GM23338 (cell line): ENCODE data around the gene NTNG1. TPM values are rescaled to one million over a fixed set of nuclear protein-coding genes. Genes with fewer than 3 reads are reported as not detected.

Experiments
- ATAC-seq: fragments of 200-7000 bp; cut with Tn5 transposase; 3 replicates; pipeline ENCODE4 v1.9.1; 2020
- DNase-seq: peaks from one replicate; pipeline ENCODE4 v3.0.0-alpha.2; 2015; ENCODE audit warnings: low spot score
- H2AFZ ChIP-seq: fragments of 200-600 bp; sonication (generic); 2 replicates; pipeline ENCODE4 v1.8.0; 2016; ENCODE audit warnings: antibody characterized with exemption, mild to moderate bottlenecking, moderate library complexity
- H3F3A ChIP-seq: fragments of 200-600 bp; sonication (generic); replicated peaks from 2 replicates; pipeline ENCODE4 v1.8.0; 2017; ENCODE audit warnings: antibody characterized with exemption, mixed run types, low read depth
- H3K27ac ChIP-seq: fragments of 200-600 bp; sonication (generic); 2 replicates; pipeline ENCODE4 v1.6.1; 2016; ENCODE audit warnings: low read depth
- H3K27me3 ChIP-seq: fragments of 200-600 bp; sonication (generic); 2 replicates; pipeline ENCODE4 v1.8.0; 2016; ENCODE audit warnings: mild to moderate bottlenecking, mixed run types, moderate library complexity; ENCODE audit not compliant: insufficient read depth
- H3K36me3 ChIP-seq: fragments of 200-600 bp; sonication (generic); 2 replicates; pipeline ENCODE4 v1.8.0; 2016; ENCODE audit warnings: mild to moderate bottlenecking; ENCODE audit not compliant: insufficient read depth
- H3K4me1 ChIP-seq: fragments of 200-600 bp; sonication (generic); 2 replicates; pipeline ENCODE4 v1.8.0; 2016; ENCODE audit warnings: mild to moderate bottlenecking, moderate library complexity; ENCODE audit not compliant: insufficient read depth
- H3K4me2 ChIP-seq: fragments of 200-600 bp; sonication (generic); 2 replicates; pipeline ENCODE4 v1.7.1; 2017; ENCODE audit warnings: mixed run types
- H3K4me3 ChIP-seq: fragments of 200-600 bp; sonication (generic); 2 replicates; pipeline ENCODE4 v1.6.1; 2016; ENCODE audit warnings: mixed run types
- H3K79me2 ChIP-seq: fragments of 200-600 bp; sonication (generic); replicated peaks from 2 replicates; pipeline ENCODE4 v1.8.0; 2017; ENCODE audit warnings: mild to moderate bottlenecking; ENCODE audit not compliant: insufficient read depth
- H3K9me2 ChIP-seq: fragments of 200-600 bp; sonication (generic); 2 replicates; pipeline ENCODE4 v1.8.0; 2017; ENCODE audit not compliant: insufficient read depth
- H4K20me1 ChIP-seq: fragments of 200-600 bp; sonication (generic); replicated peaks from 2 replicates; pipeline ENCODE4 v1.8.0; 2017; ENCODE audit warnings: mild to moderate bottlenecking; ENCODE audit not compliant: insufficient read depth
- H3K27ac Mint-ChIP-seq: 2 replicates; pipeline ENCODE4 v1.8.0; 2020; ENCODE audit warnings: inconsistent platforms, mild to moderate bottlenecking, moderate library complexity, mixed read lengths
- H3K27me3 Mint-ChIP-seq: 3 replicates; pipeline ENCODE4 v1.8.0; 2022; ENCODE audit warnings: low read depth, mild to moderate bottlenecking, moderate library complexity, mixed read lengths, inconsistent platforms; ENCODE audit not compliant: insufficient read depth, poor library complexity
- H3K36me3 Mint-ChIP-seq: 3 replicates; pipeline ENCODE4 v1.8.0; 2021; ENCODE audit warnings: low read depth, mild to moderate bottlenecking, inconsistent platforms, moderate library complexity, mixed read lengths
- H3K4me1 Mint-ChIP-seq: 3 replicates; pipeline ENCODE4 v1.8.0; 2020; ENCODE audit warnings: mild to moderate bottlenecking, inconsistent platforms, mixed read lengths
- H3K4me3 Mint-ChIP-seq: 3 replicates; pipeline ENCODE4 v1.8.0; 2021; ENCODE audit warnings: moderate library complexity, mild to moderate bottlenecking, inconsistent platforms, mixed read lengths
- H3K9me3 Mint-ChIP-seq: 3 replicates; pipeline ENCODE4 v1.8.0; 2020; ENCODE audit warnings: moderate library complexity, mild to moderate bottlenecking, inconsistent platforms, mixed read lengths
- CREB1 ChIP-seq: fragments of 250-450 bp; sonication (Bioruptor Pico); IDR thresholded peaks from 2 replicates; pipeline ENCODE4 v1.5.0; 2020; ENCODE audit warnings: low read depth, mild to moderate bottlenecking, moderate library complexity
- JUNB ChIP-seq: IDR thresholded peaks from one replicate; pipeline ENCODE4 v1.6.1; 2016; ENCODE audit warnings: antibody characterized with exemption; ENCODE audit not compliant: unreplicated experiment
- STAT1 ChIP-seq: IDR thresholded peaks from one replicate; pipeline ENCODE4 v1.6.1; 2016; ENCODE audit warnings: antibody characterized with exemption; ENCODE audit not compliant: unreplicated experiment
- ZNF114 ChIP-seq: fragments of 250-450 bp; sonication (Bioruptor Pico); IDR thresholded peaks from 2 replicates; pipeline ENCODE4 v1.5.0; 2020; ENCODE audit warnings: mild to moderate bottlenecking, moderate library complexity
- polyA plus RNA-seq: library from polyadenylated mRNA; unstranded; fragments of >200 nt; fragmentation: Nextera tagmentation; extraction: Ambion mirVana; gene quantifications from 2 replicates; pipeline ENCODE4 v1.2.1, GENCODE V29; 2016
- total RNA-seq: library from RNA; depleted of rRNA; stranded (reverse); fragments of >200 nt; shearing (Covaris generic); gene quantifications from 2 replicates; pipeline ENCODE4 v1.2.3, GENCODE V29; 2014
- TF ChIP-seq, protein P1 (sequence below): fragments of 250-450 bp; sonication (Bioruptor Pico); IDR thresholded peaks from 2 replicates; pipeline ENCODE4 v1.5.0; 2020; ENCODE audit warnings: mild to moderate bottlenecking, moderate library complexity
- TF ChIP-seq, protein P2 (sequence below): IDR thresholded peaks from 2 replicates; pipeline ENCODE4 v1.6.1; 2016; ENCODE audit warnings: antibody characterized with exemption

NTNG1 gene
- total and polyA plus RNA-seq, 2 experiments from 2014 or later = 7.2 to 10.3 TPM

DNA sequence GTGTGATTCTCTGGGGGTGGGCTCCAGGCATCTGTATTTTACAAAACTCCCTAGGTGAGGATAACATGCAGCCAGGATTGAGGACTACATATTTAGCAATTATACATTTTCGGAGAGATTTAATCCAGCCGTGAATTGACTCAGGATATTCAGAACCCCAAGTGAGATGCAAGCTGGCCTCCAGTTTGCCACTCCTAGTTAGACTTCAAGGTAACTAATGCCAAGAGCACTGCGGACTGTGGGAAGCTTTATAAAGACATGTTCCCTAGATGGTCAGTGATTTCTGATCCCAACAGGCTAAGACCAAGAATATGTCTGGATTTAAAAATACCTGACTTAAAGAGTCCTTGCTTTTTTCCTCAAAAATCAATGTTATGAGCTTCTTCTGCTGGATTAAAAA is 308.5 kb downstream of the NTNG1 start (continued):
- TF ChIP-seq, protein P1, sequence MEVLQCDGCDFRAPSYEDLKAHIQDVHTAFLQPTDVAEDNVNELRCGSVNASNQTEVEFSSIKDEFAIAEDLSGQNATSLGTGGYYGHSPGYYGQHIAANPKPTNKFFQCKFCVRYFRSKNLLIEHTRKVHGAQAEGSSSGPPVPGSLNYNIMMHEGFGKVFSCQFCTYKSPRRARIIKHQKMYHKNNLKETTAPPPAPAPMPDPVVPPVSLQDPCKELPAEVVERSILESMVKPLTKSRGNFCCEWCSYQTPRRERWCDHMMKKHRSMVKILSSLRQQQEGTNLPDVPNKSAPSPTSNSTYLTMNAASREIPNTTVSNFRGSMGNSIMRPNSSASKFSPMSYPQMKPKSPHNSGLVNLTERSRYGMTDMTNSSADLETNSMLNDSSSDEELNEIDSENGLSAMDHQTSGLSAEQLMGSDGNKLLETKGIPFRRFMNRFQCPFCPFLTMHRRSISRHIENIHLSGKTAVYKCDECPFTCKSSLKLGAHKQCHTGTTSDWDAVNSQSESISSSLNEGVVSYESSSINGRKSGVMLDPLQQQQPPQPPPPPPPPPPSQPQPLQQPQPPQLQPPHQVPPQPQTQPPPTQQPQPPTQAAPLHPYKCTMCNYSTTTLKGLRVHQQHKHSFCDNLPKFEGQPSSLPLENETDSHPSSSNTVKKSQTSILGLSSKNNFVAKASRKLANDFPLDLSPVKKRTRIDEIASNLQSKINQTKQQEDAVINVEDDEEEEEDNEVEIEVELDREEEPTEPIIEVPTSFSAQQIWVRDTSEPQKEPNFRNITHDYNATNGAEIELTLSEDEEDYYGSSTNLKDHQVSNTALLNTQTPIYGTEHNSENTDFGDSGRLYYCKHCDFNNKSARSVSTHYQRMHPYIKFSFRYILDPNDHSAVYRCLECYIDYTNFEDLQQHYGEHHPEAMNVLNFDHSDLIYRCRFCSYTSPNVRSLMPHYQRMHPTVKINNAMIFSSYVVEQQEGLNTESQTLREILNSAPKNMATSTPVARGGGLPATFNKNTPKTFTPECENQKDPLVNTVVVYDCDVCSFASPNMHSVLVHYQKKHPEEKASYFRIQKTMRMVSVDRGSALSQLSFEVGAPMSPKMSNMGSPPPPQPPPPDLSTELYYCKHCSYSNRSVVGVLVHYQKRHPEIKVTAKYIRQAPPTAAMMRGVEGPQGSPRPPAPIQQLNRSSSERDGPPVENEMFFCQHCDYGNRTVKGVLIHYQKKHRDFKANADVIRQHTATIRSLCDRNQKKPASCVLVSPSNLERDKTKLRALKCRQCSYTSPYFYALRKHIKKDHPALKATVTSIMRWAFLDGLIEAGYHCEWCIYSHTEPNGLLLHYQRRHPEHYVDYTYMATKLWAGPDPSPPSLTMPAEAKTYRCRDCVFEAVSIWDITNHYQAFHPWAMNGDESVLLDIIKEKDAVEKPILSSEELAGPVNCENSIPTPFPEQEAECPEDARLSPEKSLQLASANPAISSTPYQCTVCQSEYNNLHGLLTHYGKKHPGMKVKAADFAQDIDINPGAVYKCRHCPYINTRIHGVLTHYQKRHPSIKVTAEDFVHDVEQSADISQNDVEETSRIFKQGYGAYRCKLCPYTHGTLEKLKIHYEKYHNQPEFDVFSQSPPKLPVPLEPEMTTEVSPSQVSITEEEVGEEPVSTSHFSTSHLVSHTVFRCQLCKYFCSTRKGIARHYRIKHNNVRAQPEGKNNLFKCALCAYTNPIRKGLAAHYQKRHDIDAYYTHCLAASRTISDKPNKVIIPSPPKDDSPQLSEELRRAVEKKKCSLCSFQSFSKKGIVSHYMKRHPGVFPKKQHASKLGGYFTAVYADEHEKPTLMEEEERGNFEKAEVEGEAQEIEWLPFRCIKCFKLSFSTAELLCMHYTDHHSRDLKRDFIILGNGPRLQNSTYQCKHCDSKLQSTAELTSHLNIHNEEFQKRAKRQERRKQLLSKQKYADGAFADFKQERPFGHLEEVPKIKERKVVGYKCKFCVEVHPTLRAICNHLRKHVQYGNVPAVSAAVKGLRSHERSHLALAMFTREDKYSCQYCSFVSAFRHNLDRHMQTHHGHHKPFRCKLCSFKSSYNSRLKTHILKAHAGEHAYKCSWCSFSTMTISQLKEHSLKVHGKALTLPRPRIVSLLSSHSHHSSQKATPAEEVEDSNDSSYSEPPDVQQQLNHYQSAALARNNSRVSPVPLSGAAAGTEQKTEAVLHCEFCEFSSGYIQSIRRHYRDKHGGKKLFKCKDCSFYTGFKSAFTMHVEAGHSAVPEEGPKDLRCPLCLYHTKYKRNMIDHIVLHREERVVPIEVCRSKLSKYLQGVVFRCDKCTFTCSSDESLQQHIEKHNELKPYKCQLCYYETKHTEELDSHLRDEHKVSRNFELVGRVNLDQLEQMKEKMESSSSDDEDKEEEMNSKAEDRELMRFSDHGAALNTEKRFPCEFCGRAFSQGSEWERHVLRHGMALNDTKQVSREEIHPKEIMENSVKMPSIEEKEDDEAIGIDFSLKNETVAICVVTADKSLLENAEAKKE (CRISPR knock-in tag) = no peak
- TF ChIP-seq, protein P2, sequence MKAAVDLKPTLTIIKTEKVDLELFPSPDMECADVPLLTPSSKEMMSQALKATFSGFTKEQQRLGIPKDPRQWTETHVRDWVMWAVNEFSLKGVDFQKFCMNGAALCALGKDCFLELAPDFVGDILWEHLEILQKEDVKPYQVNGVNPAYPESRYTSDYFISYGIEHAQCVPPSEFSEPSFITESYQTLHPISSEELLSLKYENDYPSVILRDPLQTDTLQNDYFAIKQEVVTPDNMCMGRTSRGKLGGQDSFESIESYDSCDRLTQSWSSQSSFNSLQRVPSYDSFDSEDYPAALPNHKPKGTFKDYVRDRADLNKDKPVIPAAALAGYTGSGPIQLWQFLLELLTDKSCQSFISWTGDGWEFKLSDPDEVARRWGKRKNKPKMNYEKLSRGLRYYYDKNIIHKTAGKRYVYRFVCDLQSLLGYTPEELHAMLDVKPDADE = no peak
- TF ChIP-seq STAT1 (no peak), CREB1 (CRISPR knock-in tag) (no peak)

DNA sequence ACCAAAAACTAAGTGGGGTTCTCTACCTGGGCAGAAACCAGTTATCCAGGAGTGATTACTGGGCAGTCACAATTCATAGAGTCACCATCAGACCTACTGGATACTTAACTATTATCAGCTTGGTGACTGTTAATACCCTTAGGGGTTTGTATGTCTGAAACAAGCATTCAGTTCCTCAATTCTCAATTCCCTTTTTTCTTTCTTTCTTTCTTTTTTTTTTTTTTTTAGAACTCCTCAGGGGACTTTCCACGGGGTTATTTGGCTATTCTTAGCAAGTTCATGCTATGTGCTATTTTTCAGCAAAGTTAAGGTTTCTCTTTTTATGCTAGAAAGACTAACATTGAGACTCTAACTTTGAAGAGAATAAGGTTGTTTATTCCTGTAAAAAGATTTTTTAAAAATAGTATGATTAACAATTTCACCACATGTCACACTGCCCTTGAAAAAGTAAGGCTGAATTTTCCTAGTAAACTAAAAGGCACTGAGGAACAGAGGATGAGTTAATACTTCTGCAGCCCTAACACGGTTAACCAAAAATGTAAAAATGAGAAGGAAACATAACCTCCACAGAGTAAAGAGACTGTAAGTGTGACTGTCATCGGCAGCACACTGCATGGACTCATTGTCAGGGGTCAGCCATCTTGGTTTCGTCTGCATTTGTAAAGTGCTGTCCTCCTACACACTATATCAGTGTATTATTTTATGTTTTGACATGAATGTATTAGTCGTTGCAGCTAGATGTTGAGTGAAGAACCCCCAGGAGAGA is 310.2 kb downstream of the NTNG1 start:
- Mint-ChIP-seq H3K4me1 (peaks cover 13% of the 10 kb centered on the region), H3K27ac (no peak overlapping the region), H3K27me3 (peaks cover 2% of the 10 kb centered on the region), H3K9me3 (no peaks in the 10 kb centered on the region), H3K36me3 (no peaks in the 10 kb centered on the region), H3K4me3 (no peak overlapping the region)
- ATAC-seq = no peak
- H3K36me3 ChIP-seq = no peaks in the 10 kb centered on the region
- H3K27ac ChIP-seq = no peak overlapping the region
- no peak for DNase-seq
- H3F3A ChIP-seq = no peaks in the 10 kb centered on the region
- H4K20me1 ChIP-seq = no peaks in the 10 kb centered on the region
- H3K4me3 ChIP-seq = no peak overlapping the region
- peaks cover 6% of the 10 kb centered on the region; the same call in 1 of the 2 replicates for H3K4me1 ChIP-seq
- no peaks in the 10 kb centered on the region for H3K9me2 ChIP-seq
- no peaks in the 10 kb centered on the region for H3K79me2 ChIP-seq
- H3K4me2 ChIP-seq = no peak overlapping the region
- no peaks in the 10 kb centered on the region for H3K27me3 ChIP-seq
- no peak overlapping the region for H2AFZ ChIP-seq
- no peak for TF ChIP-seq JUNB
- TF ChIP-seq ZNF114 (CRISPR knock-in tag) = no peak
- TF ChIP-seq, protein P1 (CRISPR knock-in tag) = no peak
